GM12801 (cell line): ENCODE data around the gene SH3GLB1.

ENCODE experiments used
- CTCF ChIP-seq: IDR thresholded peaks from one replicate; pipeline ENCODE4 v1.5.1; 2011; ENCODE audit warnings: control low read depth; ENCODE audit not compliant: insufficient read length; ENCODE audit errors: extremely low read depth

The SH3GLB1 gene

GRCh38 chr1:86703696-86704457 lies 499 bp upstream of the SH3GLB1 start:
- TF ChIP-seq CTCF = no peak

- TF ChIP-seq CTCF = no peak
Measured at GRCh38 chr1:86704972-86705664, 742 bp downstream of the SH3GLB1 start.

GRCh38 chr1:86705665-86705985 lies 1.2 kb downstream of the SH3GLB1 start:
- TF ChIP-seq CTCF = no peak

- no peak for TF ChIP-seq CTCF
Measured at GRCh38 chr1:86706018-86706635, 1.8 kb downstream of the SH3GLB1 start.

- TF ChIP-seq CTCF = no peak
Measured at GRCh38 chr1:86708920-86709319, 4.5 kb downstream of the SH3GLB1 start.

GRCh38 chr1:86712088-86712860 lies 7.9 kb downstream of the SH3GLB1 start:
- no peak for TF ChIP-seq CTCF

- no peak for TF ChIP-seq CTCF
Measured at GRCh38 chr1:86713477-86713876, 9.1 kb downstream of the SH3GLB1 start.
